HG03521 (cell line): ENCODE results near the gene RBM25.
"Not testable (repeated sequence)": the region's sequence is repeated elsewhere in the genome, so short reads cannot be mapped to it uniquely, and the experiment has no call there.

Experiments used
- ATAC-seq: cut with Tn5 transposase; IDR thresholded peaks from one replicate; pipeline ENCODE4 v1.9.1; 2021; ENCODE audit warnings: mild to moderate bottlenecking, moderate library complexity; ENCODE audit not compliant: unreplicated experiment

RBM25 gene

GRCh38 chr14:73168274-73168673 is 109.9 kb downstream of the RBM25 start:
- no peak for ATAC-seq

GRCh38 chr14:73168691-73169090 is 110.4 kb downstream of the RBM25 start:
- no peak for ATAC-seq

GRCh38 chr14:73169855-73170254 is 111.5 kb downstream of the RBM25 start:
- not testable (repeated sequence) for ATAC-seq

- ATAC-seq = no peak
These were observed 112.4 kb downstream of the RBM25 start for GRCh38 chr14:73170686-73171085.

GRCh38 chr14:73172500-73172899 is 114.2 kb downstream of the RBM25 start:
- ATAC-seq = no peak

- ATAC-seq = no peak
These were observed 114.9 kb downstream of the RBM25 start for GRCh38 chr14:73173092-73173735.
